Fibroblast of mammary gland (primary cell): Measurements from ENCODE around the gene TTC31.

Source experiments
- DNase-seq: peaks from one replicate; pipeline ENCODE4 v3.0.0-alpha.2; 2010; ENCODE audit warnings: low read depth
- H3K4me3 ChIP-seq: 2 replicates; pipeline ENCODE4 v1.5.1; 2011; ENCODE audit warnings: low read depth, mild to moderate bottlenecking, low read length, moderate library complexity; ENCODE audit not compliant: control insufficient read depth
- CTCF ChIP-seq: conservative IDR thresholded peaks from 2 replicates; pipeline ENCODE4 v1.5.1; 2011; ENCODE audit warnings: low read depth, low read length, inconsistent platforms; ENCODE audit not compliant: control insufficient read depth, insufficient read depth

The TTC31 gene

GRCh38 chr2:74493546-74493945 lies 10.7 kb downstream of the TTC31 start:
- TF ChIP-seq CTCF: no peak
- DNase-seq: no peak
- H3K4me3 ChIP-seq: no peak overlapping the region

- no peak overlapping the region for H3K4me3 ChIP-seq
- no peak for TF ChIP-seq CTCF
- DNase-seq: no peak
These were observed 12.6 kb downstream of the TTC31 start for GRCh38 chr2:74495440-74495839.

- TF ChIP-seq CTCF: no peak
- H3K4me3 ChIP-seq: no peak overlapping the region
- DNase-seq: no peak
These were observed 14.3 kb downstream of the TTC31 start for GRCh38 chr2:74496997-74497776.

GRCh38 chr2:74497777-74498499 lies 15.1 kb downstream of the TTC31 start:
- no peak for DNase-seq
- H3K4me3 ChIP-seq: peak overlapping the region; percentile 37
- TF ChIP-seq CTCF: no peak

GRCh38 chr2:74498500-74499266 lies 15.8 kb downstream of the TTC31 start:
- TF ChIP-seq CTCF: no peak
- DNase-seq: peak; percentile 58
- peak overlapping the region; percentile 37 for H3K4me3 ChIP-seq

- DNase-seq: no peak
- H3K4me3 ChIP-seq: peak within 1 kb of the TSS; percentile 37
- TF ChIP-seq CTCF: no peak
These were observed 16.5 kb downstream of the TTC31 start, which contains the start of gene LBX2 for GRCh38 chr2:74499267-74499939. Gene LBX2, minus strand, starts transcription at chr2:74499603. Its CDS starts 66 bp downstream, at chr2:74499537.
